GM20431 (cell line): ENCODE data around the gene ATG5.
"Not testable (repeated sequence)": the region's sequence is repeated elsewhere in the genome, so short reads cannot be mapped to it uniquely, and the experiment has no call there.

ENCODE experiments used
- in situ Hi-C: fragments of 300-500 bp; cut with MseI, MboI; formaldehyde crosslinking; loops from one replicate; pipeline ENCODE4 v1.15.0; 2020; ENCODE audit warnings: low sequenced_read_pairs; ENCODE audit not compliant: unreplicated experiment

ATG5 gene

GRCh38 chr6:106163446-106163965 is 162.1 kb downstream of the ATG5 start:
- in situ Hi-C loops: no loop called here

GRCh38 chr6:106162921-106163320 is 162.6 kb downstream of the ATG5 start:
- in situ Hi-C loops: no loop called here

GRCh38 chr6:106161893-106162292 is 163.7 kb downstream of the ATG5 start:
- in situ Hi-C loops: no loop called here

GRCh38 chr6:106161311-106161874 is 164.2 kb downstream of the ATG5 start:
- in situ Hi-C loops: no loop called here

GRCh38 chr6:106160189-106160588 is 165.4 kb downstream of the ATG5 start:
- in situ Hi-C loops: no loop called here

- in situ Hi-C loops: no loop called here
Observed at GRCh38 chr6:106159531-106159940, 166.0 kb downstream of the ATG5 start.

GRCh38 chr6:106158816-106159215 is 166.7 kb downstream of the ATG5 start:
- in situ Hi-C loops: no loop called here

GRCh38 chr6:106156863-106157262 is 168.7 kb downstream of the ATG5 start:
- in situ Hi-C loops: no loop called here

- in situ Hi-C loops: no loop called here
Observed at GRCh38 chr6:106156413-106156812, 169.1 kb downstream of the ATG5 start.

GRCh38 chr6:106155219-106155830 is 170.2 kb downstream of the ATG5 start:
- in situ Hi-C loops: no loop called here

GRCh38 chr6:106154326-106154725 is 171.2 kb downstream of the ATG5 start:
- in situ Hi-C loops: no loop called here

- in situ Hi-C loops: no loop called here
Observed at GRCh38 chr6:106152952-106153351, 172.6 kb downstream of the ATG5 start.

GRCh38 chr6:106152476-106152875 is 173.1 kb downstream of the ATG5 start:
- in situ Hi-C loops: not testable (repeated sequence)

- in situ Hi-C loops: no loop called here
Observed at GRCh38 chr6:106149472-106150069, 176.0 kb downstream of the ATG5 start.

GRCh38 chr6:106147476-106147875 is 178.1 kb downstream of the ATG5 start:
- in situ Hi-C loops: no loop called here

GRCh38 chr6:106146852-106147351 is 178.7 kb downstream of the ATG5 start:
- in situ Hi-C loops: no loop called here

GRCh38 chr6:106145741-106146227 is 179.8 kb downstream of the ATG5 start:
- in situ Hi-C loops: no loop called here

GRCh38 chr6:106145144-106145543 is 180.4 kb downstream of the ATG5 start:
- in situ Hi-C loops: no loop called here

GRCh38 chr6:106143665-106144064 is 181.9 kb downstream of the ATG5 start:
- in situ Hi-C loops: no loop called here

- in situ Hi-C loops: no loop called here
Observed at GRCh38 chr6:106142876-106143431, 182.6 kb downstream of the ATG5 start.
